ENCODE results near the gene C1QTNF6. TPM values are rescaled to one million over a fixed set of nuclear protein-coding genes. Genes with fewer than 3 reads are reported as not detected.

Gene C1QTNF6
- total RNA-seq, 1 experiment from 2014 or later = 15.2 TPM

DNA sequence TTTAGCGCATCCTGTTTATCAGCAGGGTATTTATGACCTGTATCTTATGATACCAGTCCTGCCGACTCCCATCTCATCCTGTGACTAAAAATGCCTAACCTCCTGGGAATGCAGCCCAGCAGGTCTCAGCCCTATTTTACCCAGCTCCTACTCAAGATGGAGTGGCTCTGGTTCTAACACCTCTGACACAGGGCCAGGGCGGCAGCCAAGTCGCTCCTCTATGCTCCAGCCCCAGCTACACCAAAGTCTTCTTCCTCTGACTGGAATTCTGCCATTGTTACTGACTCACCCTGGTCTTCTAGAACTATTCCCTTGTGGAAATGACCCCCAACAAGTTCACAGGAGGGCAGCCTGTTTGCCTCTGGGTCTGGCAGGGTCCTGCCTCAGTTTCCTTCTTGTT lies 7.9 kb upstream of the C1QTNF6 start:
- peaks cover 42 to 93% of the 10 kb centered on the region in 2 experiments for H3K4me1 ChIP-seq (ENCODE audit: control insufficient read depth in 1 of 2, insufficient read depth in 2 of 2, low read length in 2 of 2)
- H3K4me3 ChIP-seq (replicated peaks in 1 of 2; ENCODE audit: low read depth in 1 of 2, low read length in 2 of 2) = 0 out of 4 replicates have a peak overlapping the region, but pooled peaks of 1 of the 2 experiments have one; percentile 77
- H3K9me2 ChIP-seq (ENCODE audit: insufficient read depth) = no peaks in the 10 kb centered on the region
- ATAC-seq = no peak
- H4K20me1 ChIP-seq (ENCODE audit: insufficient read depth) = no peaks in the 10 kb centered on the region
- H3K27ac ChIP-seq (ENCODE audit: low read depth, low read length) = peak overlapping the region; percentile 94
- no peaks in the 10 kb centered on the region for H3K79me2 ChIP-seq (ENCODE audit: insufficient read depth, low read length)
- DNase-seq (ENCODE audit: low read depth, low spot score) = no peak
- ChIA-PET POLR2A (no interaction called here), CTCF (no interaction called here), RAD21 (ENCODE audit: low non-redundant PET in 1 of 2, low total read pairs in 2 of 2, uncharacterized antibody in 2 of 2, unreplicated experiment in 2 of 2) (no interaction called here)
- intact Hi-C loops (cut with micrococcal nuclease) = loop anchor here (10.0 kb wide), 2 partner anchors 61 to 341 kb away; no protein-coding TSS in a partner anchor
- no peaks in the 10 kb centered on the region for H3K9me3 ChIP-seq (ENCODE audit: control insufficient read depth in 1 of 2, insufficient read depth in 1 of 2, low read depth in 1 of 2, low read length in 2 of 2)
- BruUV-seq (replicated peaks) = no TSS peak
- no peaks in the 10 kb centered on the region for H3K36me3 ChIP-seq (ENCODE audit: control insufficient read depth in 1 of 2, insufficient read depth in 2 of 2, low read length in 2 of 2)
- H3K9ac ChIP-seq (ENCODE audit: low read length) = peak overlapping the region; percentile 93
- TF ChIP-seq, protein P1, sequence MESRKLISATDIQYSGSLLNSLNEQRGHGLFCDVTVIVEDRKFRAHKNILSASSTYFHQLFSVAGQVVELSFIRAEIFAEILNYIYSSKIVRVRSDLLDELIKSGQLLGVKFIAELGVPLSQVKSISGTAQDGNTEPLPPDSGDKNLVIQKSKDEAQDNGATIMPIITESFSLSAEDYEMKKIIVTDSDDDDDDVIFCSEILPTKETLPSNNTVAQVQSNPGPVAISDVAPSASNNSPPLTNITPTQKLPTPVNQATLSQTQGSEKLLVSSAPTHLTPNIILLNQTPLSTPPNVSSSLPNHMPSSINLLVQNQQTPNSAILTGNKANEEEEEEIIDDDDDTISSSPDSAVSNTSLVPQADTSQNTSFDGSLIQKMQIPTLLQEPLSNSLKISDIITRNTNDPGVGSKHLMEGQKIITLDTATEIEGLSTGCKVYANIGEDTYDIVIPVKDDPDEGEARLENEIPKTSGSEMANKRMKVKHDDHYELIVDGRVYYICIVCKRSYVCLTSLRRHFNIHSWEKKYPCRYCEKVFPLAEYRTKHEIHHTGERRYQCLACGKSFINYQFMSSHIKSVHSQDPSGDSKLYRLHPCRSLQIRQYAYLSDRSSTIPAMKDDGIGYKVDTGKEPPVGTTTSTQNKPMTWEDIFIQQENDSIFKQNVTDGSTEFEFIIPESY (IDR thresholded peaks at IDR 0.05; ENCODE audit: extremely low read depth, insufficient replicate concordance, low read length) = no peak
- peak; percentile 51 for TF ChIP-seq YY1 (IDR thresholded peaks at IDR 0.05; ENCODE audit: extremely low read depth, insufficient replicate concordance, low read depth, low read length)
- H2AFZ ChIP-seq (ENCODE audit: low read depth, low read length, poor library complexity, severe bottlenecking) = no peak overlapping the region
- H3K27me3 ChIP-seq (ENCODE audit: insufficient read depth, low read length) = no peaks in the 10 kb centered on the region
- peak overlapping the region; percentile 94 for H3K4me2 ChIP-seq (ENCODE audit: low read length)

DNA sequence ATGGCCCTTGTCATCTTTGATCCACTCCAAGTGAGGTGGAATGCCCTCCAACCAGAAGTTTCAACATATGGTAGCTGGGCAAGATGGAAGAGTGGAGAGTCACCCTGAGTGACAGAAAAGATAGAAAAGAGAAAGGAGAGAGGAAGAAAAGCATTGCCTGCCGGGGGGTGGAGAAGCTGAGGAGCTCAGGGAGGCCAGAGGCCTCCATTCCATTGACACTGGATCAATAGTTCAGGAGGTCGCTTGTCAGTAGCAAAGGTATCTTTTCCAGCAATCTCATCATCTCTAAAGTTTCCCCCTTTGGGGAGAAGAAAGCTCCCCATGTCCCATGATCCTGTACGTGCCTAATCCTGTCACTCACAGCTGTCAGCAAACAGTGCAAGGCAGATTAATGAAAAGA lies 6.7 kb upstream of the C1QTNF6 start:
- H3K9me2 ChIP-seq (ENCODE audit: insufficient read depth) = no peaks in the 10 kb centered on the region
- BruUV-seq (replicated peaks) = no TSS peak
- POLR2A ChIA-PET = no interaction called here

More for the DNA sequence above, 6.7 kb upstream of the C1QTNF6 start:
- ATAC-seq (no peak), DNase-seq (ENCODE audit: low read depth, low spot score) (no peak)
- H3K79me2 ChIP-seq (ENCODE audit: insufficient read depth, low read length) = no peaks in the 10 kb centered on the region
- H2AFZ ChIP-seq (ENCODE audit: low read depth, low read length, poor library complexity, severe bottlenecking) = no peak overlapping the region
- no peak for TF ChIP-seq SRF (IDR thresholded peaks at IDR 0.05; ENCODE audit: low read depth)
- no peak for TF ChIP-seq POLR2AphosphoS5 (IDR thresholded peaks at IDR 0.05; ENCODE audit: low read depth, low read length)
- no peak for TF ChIP-seq SP1 (IDR thresholded peaks at IDR 0.05; ENCODE audit: low read depth)
- no peak for TF ChIP-seq YY1 (IDR thresholded peaks at IDR 0.05; ENCODE audit: extremely low read depth, insufficient replicate concordance, low read depth, low read length)
- TF ChIP-seq, protein P2, sequence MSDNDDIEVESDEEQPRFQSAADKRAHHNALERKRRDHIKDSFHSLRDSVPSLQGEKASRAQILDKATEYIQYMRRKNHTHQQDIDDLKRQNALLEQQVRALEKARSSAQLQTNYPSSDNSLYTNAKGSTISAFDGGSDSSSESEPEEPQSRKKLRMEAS (IDR thresholded peaks at IDR 0.05) = no peak
- TF ChIP-seq, protein P1 (IDR thresholded peaks at IDR 0.05; ENCODE audit: extremely low read depth, insufficient replicate concordance, low read length) = no peak
- no peak for TF ChIP-seq EGR1 (IDR thresholded peaks at IDR 0.05; ENCODE audit: low read depth)
- TF ChIP-seq CEBPB (IDR thresholded peaks at IDR 0.05; ENCODE audit: low read depth) = no peak
- no peak for TF ChIP-seq ZFX (IDR thresholded peaks at IDR 0.05)
- CTCF ChIA-PET = no interaction called here
- H3K36me3 ChIP-seq (ENCODE audit: control insufficient read depth in 1 of 2, insufficient read depth in 2 of 2, low read length in 2 of 2) = no peaks in the 10 kb centered on the region
- H4K20me1 ChIP-seq (ENCODE audit: insufficient read depth) = no peaks in the 10 kb centered on the region
- no peak overlapping the region for H3K4me2 ChIP-seq (ENCODE audit: low read length)
- peaks cover 51 to 93% of the 10 kb centered on the region in 2 experiments for H3K4me1 ChIP-seq (ENCODE audit: control insufficient read depth in 1 of 2, insufficient read depth in 2 of 2, low read length in 2 of 2)
- no peak overlapping the region for H3K27ac ChIP-seq (ENCODE audit: low read depth, low read length)
- H3K9ac ChIP-seq (ENCODE audit: low read length) = no peak overlapping the region
- RAD21 ChIA-PET (ENCODE audit: low non-redundant PET in 1 of 2, low total read pairs in 2 of 2, uncharacterized antibody in 2 of 2, unreplicated experiment in 2 of 2) = no interaction called here
- H3K27me3 ChIP-seq (ENCODE audit: insufficient read depth, low read length) = no peaks in the 10 kb centered on the region
- intact Hi-C loops (cut with micrococcal nuclease) = loop anchor here (10.0 kb wide), 2 partner anchors 60 to 340 kb away; no protein-coding TSS in a partner anchor
- no peak overlapping the region for H3K4me3 ChIP-seq (replicated peaks in 1 of 2; ENCODE audit: low read depth in 1 of 2, low read length in 2 of 2)
- no peaks in the 10 kb centered on the region for H3K9me3 ChIP-seq (ENCODE audit: control insufficient read depth in 1 of 2, insufficient read depth in 1 of 2, low read depth in 1 of 2, low read length in 2 of 2)

Data from HCT116 (cell line).